ENCODE data around the gene LBHD2.

The LBHD2 gene

GRCh38 chr14:103134919-103135318 is 50.9 kb downstream of the LBHD2 start:
- DNase-seq: no peak

- DNase-seq: no peak
Measured at GRCh38 chr14:103135333-103136260, 51.6 kb downstream of the LBHD2 start.

GRCh38 chr14:103136388-103137271 is 52.6 kb downstream of the LBHD2 start:
- no peak for DNase-seq

GRCh38 chr14:103137689-103138300 is 53.8 kb downstream of the LBHD2 start:
- no peak for DNase-seq

- DNase-seq: no peak
Measured at GRCh38 chr14:103138301-103139131, 54.5 kb downstream of the LBHD2 start.

- DNase-seq: no peak
Measured at GRCh38 chr14:103139132-103140025, 55.4 kb downstream of the LBHD2 start.
